ENCODE results near the gene MTMR6.

- TF ChIP-seq MAX (IDR thresholded peaks at IDR 0.05; ENCODE audit: low read depth, low read length) (no peak), CTCF (IDR thresholded peaks at IDR 0.05; ENCODE audit: low read depth, low read length) (no peak)
Observed at GRCh38 chr13:25196971-25197370, 90.3 kb downstream of the MTMR6 start.
